ENCODE data around the gene POU6F2.
"Not testable (repeated sequence)": the region's sequence is repeated elsewhere in the genome, so short reads cannot be mapped to it uniquely, and the experiment has no call there.

POU6F2 gene

DNA sequence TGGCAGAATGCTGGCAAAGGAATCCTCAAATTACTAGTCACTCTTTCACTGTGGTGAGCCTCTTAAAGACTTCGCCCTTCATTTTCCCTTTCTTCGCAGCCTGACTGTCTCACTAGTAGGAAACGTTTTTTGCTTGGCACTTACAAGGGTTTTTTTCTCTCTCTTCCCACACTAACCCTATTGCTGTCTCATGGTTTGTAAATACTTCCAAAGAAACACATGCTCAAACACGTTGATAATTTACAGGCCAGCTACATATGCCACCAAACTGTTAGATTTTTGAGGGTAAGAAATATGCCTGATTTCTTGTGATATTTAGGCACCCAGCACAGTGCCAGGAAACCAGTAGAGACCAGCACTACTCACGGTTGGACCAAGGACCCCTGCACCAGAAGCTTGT lies 340.2 kb downstream of the POU6F2 start:
- TF ChIP-seq, protein P1, sequence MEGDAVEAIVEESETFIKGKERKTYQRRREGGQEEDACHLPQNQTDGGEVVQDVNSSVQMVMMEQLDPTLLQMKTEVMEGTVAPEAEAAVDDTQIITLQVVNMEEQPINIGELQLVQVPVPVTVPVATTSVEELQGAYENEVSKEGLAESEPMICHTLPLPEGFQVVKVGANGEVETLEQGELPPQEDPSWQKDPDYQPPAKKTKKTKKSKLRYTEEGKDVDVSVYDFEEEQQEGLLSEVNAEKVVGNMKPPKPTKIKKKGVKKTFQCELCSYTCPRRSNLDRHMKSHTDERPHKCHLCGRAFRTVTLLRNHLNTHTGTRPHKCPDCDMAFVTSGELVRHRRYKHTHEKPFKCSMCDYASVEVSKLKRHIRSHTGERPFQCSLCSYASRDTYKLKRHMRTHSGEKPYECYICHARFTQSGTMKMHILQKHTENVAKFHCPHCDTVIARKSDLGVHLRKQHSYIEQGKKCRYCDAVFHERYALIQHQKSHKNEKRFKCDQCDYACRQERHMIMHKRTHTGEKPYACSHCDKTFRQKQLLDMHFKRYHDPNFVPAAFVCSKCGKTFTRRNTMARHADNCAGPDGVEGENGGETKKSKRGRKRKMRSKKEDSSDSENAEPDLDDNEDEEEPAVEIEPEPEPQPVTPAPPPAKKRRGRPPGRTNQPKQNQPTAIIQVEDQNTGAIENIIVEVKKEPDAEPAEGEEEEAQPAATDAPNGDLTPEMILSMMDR (IDR thresholded peaks at IDR 0.05) = no peak
- no peak for TF ChIP-seq ZFX (IDR thresholded peaks at IDR 0.05; ENCODE audit: borderline replicate concordance)
- H3K27ac ChIP-seq = no peak overlapping the region

DNA sequence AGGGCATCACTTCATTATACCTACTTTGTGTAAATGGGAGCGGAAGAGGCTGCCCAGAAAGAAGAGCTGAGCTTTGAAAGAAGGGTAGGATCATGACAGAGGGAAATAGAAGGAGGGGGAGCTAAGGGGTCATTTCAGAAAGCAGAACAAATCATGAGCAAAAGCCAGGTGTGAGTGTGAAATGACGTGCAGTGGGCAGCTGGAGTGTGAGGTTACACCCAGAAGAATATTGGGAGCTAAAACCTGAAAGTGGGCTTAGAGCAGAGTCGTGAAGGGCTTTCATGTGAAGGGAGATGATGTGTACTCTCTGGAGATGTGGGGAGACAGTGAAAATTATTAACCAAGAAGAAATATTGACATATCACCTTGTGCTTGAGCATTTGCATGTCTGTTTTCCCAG lies 343.5 kb downstream of the POU6F2 start:
- no peak overlapping the region for H3K27ac ChIP-seq
- no peak for TF ChIP-seq ZFX (IDR thresholded peaks at IDR 0.05; ENCODE audit: borderline replicate concordance)
- TF ChIP-seq, protein P1 (IDR thresholded peaks at IDR 0.05) = no peak

DNA sequence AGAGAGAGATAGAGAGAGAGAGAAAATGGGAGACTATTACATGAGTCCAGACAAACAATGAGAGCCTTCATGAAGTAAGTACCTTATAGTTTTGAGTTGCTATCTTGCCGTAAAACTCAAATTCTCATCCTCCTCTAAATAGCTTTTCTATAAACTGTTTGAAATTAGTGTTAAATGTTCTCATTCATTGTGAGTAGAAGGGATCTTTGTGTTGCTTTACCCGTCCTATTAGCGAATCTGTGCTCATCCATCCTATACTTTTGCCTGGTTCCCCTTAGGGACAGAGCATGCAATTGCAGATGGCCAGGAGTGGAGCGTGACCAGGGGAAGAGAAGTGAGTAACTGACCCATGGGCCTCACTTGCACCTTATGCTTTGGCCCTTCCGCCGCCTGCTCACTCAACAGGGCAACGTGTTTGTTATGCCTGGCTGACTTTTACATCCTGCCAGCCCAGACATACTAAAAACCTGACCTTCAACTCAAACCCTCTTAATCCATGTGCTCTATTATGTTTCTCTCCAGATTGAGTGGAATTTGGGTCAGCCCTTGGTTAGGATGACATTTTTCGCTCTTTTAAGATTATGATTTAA lies 344.3 kb downstream of the POU6F2 start:
- no peak for TF ChIP-seq ZFX (IDR thresholded peaks at IDR 0.05; ENCODE audit: borderline replicate concordance)
- TF ChIP-seq, protein P1 (IDR thresholded peaks at IDR 0.05) = no peak
- H3K27ac ChIP-seq = no peak overlapping the region

DNA sequence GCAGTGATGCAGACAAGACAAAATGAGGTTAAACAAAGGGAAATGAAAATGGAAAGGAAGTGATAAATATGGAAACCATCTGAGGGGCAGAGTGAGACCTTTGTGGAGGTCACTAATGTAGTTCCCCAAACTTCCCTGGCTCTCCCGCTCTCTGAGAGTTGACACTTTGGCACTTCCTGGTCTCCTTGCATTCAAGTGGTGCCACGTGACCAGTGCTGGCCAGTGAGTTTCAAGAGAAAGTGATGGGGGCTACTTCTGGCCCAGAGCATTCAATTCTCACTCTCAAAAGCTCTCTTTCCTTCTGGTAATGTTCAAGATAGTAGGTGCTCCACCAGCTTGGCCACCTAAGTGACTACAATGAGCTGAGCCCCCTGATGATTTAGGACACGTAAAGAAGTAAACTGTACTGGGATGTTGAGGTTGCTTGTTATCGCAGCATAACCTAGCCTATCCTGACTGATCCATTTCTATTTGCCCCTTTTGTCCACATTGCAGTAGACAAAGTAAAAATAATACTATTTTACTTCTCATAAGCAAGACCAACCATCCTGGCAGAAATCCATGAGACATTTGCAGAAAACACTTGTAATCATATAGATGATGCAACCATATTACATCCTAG lies 346.5 kb downstream of the POU6F2 start:
- TF ChIP-seq, protein P1 (IDR thresholded peaks at IDR 0.05) = no peak
- TF ChIP-seq ZFX (IDR thresholded peaks at IDR 0.05; ENCODE audit: borderline replicate concordance) = no peak
- no peak overlapping the region for H3K27ac ChIP-seq

DNA sequence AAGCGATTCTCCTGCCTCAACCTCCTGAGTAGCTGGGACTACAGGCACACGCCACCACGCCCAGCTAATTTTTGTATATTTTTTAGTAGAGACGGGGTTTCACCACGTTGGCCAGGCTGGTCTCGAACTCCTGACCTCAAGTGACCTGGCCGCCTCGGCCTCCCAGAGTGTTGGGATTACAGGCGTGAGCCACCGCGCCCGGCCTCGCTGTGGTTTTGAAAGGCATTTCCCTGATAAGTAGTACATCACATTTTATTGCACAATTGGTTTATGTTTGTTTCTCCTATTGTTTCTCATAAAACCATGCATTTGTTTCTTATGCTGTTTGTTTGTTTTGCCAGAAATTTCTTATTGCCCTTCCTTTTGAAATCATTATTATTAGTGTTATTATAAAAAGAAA lies 353.9 kb downstream of the POU6F2 start:
- not testable (repeated sequence) for H3K27ac ChIP-seq

DNA sequence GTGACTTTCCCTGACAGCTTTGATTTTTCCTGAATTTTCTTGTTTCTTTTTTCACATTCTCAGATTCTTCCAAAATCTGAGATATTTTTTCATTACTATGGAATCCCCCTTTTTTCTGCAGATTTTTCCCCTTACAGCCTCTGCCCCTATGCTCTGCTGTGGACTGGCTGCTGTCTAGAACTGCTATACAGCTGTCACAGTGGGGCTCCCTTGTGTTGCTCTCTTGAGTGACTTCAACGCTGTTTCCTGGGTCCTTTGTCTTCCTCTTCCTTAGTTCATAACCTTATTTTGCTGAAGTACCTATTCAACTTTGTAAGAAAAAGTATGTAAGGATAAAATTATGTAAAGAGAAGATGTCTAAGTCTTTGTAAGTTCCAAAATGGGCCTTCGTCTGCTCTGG lies 354.4 kb downstream of the POU6F2 start:
- no peak overlapping the region for H3K27ac ChIP-seq
- TF ChIP-seq, protein P1 (IDR thresholded peaks at IDR 0.05) = no peak
- no peak for TF ChIP-seq ZFX (IDR thresholded peaks at IDR 0.05; ENCODE audit: borderline replicate concordance)

DNA sequence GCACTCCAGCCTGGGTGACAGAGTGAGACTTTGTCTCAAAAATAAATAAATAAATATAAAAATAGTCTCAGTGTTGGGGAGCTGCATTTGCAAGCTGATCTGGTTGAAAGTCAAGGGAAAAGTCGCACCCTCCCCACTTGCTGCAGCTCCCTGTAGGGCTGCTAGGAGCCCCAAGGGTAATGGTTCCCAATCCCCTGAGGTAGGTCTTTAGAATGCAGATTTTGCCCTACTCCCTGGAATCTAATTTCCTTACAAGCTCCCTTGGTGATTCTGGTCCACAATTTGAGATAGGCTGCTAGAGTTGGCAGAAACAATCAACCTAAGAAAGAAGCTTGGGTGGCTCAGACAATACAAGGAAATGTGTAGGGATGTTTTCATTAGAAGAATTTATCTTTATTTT lies 356.0 kb downstream of the POU6F2 start:
- TF ChIP-seq, protein P1 (IDR thresholded peaks at IDR 0.05) = no peak
- no peak for TF ChIP-seq ZFX (IDR thresholded peaks at IDR 0.05; ENCODE audit: borderline replicate concordance)

DNA sequence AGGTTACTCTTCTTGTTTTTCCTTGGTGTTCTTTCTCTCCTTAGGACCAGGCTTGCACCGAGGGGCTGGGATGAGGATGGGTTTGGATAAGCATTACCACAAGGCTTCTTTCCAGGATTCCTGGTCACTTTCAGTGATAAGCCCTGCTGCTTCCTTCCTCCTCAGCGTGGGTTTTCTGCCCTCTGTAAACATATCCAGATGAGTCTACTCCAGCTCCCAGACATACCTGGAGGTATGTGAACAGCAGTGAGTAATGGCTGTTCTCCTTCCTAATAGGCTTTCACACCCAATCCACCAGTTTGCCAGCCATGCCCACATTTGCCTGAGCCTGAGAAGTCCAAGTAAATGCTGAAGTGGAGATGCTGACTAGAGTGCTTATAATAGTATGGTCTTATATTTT lies 358.7 kb downstream of the POU6F2 start:
- H3K27ac ChIP-seq = no peak overlapping the region
- TF ChIP-seq, protein P1 (IDR thresholded peaks at IDR 0.05) = no peak
- TF ChIP-seq ZFX (IDR thresholded peaks at IDR 0.05; ENCODE audit: borderline replicate concordance) = no peak

More for the DNA sequence above, 356.0 kb downstream of the POU6F2 start:
- H3K27ac ChIP-seq = no peak overlapping the region

All from 22Rv1 (cell line).